GM23338 (cell line): Measurements from ENCODE around the gene AK4.

Source experiments
- CREB1 ChIP-seq: fragments of 250-450 bp; sonication (Bioruptor Pico); IDR thresholded peaks from 2 replicates; pipeline ENCODE4 v1.5.0; 2020; ENCODE audit warnings: low read depth, mild to moderate bottlenecking, moderate library complexity
- EZH2 ChIP-seq: fragments of 200-600 bp; sonication (generic); IDR thresholded peaks from one replicate; pipeline ENCODE4 v1.8.0; 2017; ENCODE audit warnings: antibody characterized with exemption, mild to moderate bottlenecking, low read depth; ENCODE audit not compliant: unreplicated experiment
- EZH2phosphoT487 ChIP-seq: fragments of 200-600 bp; sonication (generic); IDR thresholded peaks from one replicate; pipeline ENCODE4 v1.8.1; 2018; ENCODE audit warnings: antibody characterized with exemption; ENCODE audit not compliant: unreplicated experiment
- JUNB ChIP-seq: IDR thresholded peaks from one replicate; pipeline ENCODE4 v1.6.1; 2016; ENCODE audit warnings: antibody characterized with exemption; ENCODE audit not compliant: unreplicated experiment
- NANOG ChIP-seq: IDR thresholded peaks from 2 replicates; pipeline ENCODE4 v1.6.1; 2016; ENCODE audit warnings: antibody characterized with exemption, borderline replicate concordance
- POLR2AphosphoS5 ChIP-seq: IDR thresholded peaks from 2 replicates; pipeline ENCODE4 v1.6.1; 2016; ENCODE audit warnings: antibody characterized with exemption, low read depth
- STAT1 ChIP-seq: IDR thresholded peaks from one replicate; pipeline ENCODE4 v1.6.1; 2016; ENCODE audit warnings: antibody characterized with exemption; ENCODE audit not compliant: unreplicated experiment
- ZNF114 ChIP-seq: fragments of 250-450 bp; sonication (Bioruptor Pico); IDR thresholded peaks from 2 replicates; pipeline ENCODE4 v1.5.0; 2020; ENCODE audit warnings: mild to moderate bottlenecking, moderate library complexity
- ZNF331 ChIP-seq: fragments of 250-450 bp; sonication (Bioruptor Pico); IDR thresholded peaks from 2 replicates; pipeline ENCODE4 v1.5.0; 2020; ENCODE audit warnings: low read depth, mild to moderate bottlenecking, moderate library complexity
- TF ChIP-seq, protein P1 (sequence below), 2 experiments: fragments of 200-600 bp in 1 of 2; sonication (generic) in 1 of 2; conservative IDR thresholded peaks; 2 replicates each; pipeline versions ENCODE4 v1.5.1 to v1.6.1; 2016 to 2017; ENCODE audit warnings: antibody characterized with exemption in 2 of 2, low read depth in 2 of 2, mild to moderate bottlenecking in 2 of 2, moderate library complexity in 1 of 2
- TF ChIP-seq, protein P2 (sequence below): IDR thresholded peaks from one replicate; pipeline ENCODE4 v1.6.1; 2018; ENCODE audit warnings: antibody characterized with exemption; ENCODE audit not compliant: unreplicated experiment
- TF ChIP-seq, protein P3 (sequence below): IDR thresholded peaks from 2 replicates; pipeline ENCODE4 v1.6.1; 2016; ENCODE audit warnings: antibody characterized with exemption
- TF ChIP-seq, protein P4 (sequence below): fragments of 250-450 bp; sonication (Bioruptor Pico); IDR thresholded peaks from 2 replicates; pipeline ENCODE4 v1.5.0; 2020; ENCODE audit warnings: mild to moderate bottlenecking, moderate library complexity

DNA sequence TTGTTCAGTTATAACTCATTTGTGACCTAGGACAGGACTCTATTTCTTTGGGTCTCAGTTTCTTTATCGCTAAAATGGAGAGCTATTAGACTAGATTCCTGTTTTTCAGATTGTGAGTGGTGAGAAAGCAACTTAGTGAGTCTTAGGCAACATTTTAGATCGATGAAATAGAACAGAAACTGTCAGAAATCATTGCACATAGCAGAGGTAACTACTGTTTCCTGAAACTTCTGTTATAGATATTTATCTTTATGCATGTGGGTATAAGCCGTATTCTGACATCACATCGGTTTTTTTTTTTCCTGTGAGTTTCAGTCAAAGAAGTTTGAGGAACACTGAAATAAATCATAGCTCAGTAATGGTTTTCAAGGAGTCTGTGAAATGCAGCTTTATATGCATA lies 119.3 kb downstream of the AK4 start:
- TF ChIP-seq, protein P1, sequence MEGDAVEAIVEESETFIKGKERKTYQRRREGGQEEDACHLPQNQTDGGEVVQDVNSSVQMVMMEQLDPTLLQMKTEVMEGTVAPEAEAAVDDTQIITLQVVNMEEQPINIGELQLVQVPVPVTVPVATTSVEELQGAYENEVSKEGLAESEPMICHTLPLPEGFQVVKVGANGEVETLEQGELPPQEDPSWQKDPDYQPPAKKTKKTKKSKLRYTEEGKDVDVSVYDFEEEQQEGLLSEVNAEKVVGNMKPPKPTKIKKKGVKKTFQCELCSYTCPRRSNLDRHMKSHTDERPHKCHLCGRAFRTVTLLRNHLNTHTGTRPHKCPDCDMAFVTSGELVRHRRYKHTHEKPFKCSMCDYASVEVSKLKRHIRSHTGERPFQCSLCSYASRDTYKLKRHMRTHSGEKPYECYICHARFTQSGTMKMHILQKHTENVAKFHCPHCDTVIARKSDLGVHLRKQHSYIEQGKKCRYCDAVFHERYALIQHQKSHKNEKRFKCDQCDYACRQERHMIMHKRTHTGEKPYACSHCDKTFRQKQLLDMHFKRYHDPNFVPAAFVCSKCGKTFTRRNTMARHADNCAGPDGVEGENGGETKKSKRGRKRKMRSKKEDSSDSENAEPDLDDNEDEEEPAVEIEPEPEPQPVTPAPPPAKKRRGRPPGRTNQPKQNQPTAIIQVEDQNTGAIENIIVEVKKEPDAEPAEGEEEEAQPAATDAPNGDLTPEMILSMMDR (conservative IDR thresholded peaks at IDR 0.05; ENCODE audit: low read depth in 2 of 2) = no peak
- TF ChIP-seq POLR2AphosphoS5 (no peak), NANOG (no peak), EZH2 (no peak), EZH2phosphoT487 (no peak), JUNB (no peak), CREB1 (CRISPR knock-in tag) (no peak), ZNF114 (CRISPR knock-in tag) (no peak), ZNF331 (CRISPR knock-in tag) (no peak), STAT1 (no peak)
- TF ChIP-seq, protein P2, sequence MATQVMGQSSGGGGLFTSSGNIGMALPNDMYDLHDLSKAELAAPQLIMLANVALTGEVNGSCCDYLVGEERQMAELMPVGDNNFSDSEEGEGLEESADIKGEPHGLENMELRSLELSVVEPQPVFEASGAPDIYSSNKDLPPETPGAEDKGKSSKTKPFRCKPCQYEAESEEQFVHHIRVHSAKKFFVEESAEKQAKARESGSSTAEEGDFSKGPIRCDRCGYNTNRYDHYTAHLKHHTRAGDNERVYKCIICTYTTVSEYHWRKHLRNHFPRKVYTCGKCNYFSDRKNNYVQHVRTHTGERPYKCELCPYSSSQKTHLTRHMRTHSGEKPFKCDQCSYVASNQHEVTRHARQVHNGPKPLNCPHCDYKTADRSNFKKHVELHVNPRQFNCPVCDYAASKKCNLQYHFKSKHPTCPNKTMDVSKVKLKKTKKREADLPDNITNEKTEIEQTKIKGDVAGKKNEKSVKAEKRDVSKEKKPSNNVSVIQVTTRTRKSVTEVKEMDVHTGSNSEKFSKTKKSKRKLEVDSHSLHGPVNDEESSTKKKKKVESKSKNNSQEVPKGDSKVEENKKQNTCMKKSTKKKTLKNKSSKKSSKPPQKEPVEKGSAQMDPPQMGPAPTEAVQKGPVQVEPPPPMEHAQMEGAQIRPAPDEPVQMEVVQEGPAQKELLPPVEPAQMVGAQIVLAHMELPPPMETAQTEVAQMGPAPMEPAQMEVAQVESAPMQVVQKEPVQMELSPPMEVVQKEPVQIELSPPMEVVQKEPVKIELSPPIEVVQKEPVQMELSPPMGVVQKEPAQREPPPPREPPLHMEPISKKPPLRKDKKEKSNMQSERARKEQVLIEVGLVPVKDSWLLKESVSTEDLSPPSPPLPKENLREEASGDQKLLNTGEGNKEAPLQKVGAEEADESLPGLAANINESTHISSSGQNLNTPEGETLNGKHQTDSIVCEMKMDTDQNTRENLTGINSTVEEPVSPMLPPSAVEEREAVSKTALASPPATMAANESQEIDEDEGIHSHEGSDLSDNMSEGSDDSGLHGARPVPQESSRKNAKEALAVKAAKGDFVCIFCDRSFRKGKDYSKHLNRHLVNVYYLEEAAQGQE = no peak
- TF ChIP-seq, protein P3, sequence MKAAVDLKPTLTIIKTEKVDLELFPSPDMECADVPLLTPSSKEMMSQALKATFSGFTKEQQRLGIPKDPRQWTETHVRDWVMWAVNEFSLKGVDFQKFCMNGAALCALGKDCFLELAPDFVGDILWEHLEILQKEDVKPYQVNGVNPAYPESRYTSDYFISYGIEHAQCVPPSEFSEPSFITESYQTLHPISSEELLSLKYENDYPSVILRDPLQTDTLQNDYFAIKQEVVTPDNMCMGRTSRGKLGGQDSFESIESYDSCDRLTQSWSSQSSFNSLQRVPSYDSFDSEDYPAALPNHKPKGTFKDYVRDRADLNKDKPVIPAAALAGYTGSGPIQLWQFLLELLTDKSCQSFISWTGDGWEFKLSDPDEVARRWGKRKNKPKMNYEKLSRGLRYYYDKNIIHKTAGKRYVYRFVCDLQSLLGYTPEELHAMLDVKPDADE = no peak
- TF ChIP-seq, protein P4, sequence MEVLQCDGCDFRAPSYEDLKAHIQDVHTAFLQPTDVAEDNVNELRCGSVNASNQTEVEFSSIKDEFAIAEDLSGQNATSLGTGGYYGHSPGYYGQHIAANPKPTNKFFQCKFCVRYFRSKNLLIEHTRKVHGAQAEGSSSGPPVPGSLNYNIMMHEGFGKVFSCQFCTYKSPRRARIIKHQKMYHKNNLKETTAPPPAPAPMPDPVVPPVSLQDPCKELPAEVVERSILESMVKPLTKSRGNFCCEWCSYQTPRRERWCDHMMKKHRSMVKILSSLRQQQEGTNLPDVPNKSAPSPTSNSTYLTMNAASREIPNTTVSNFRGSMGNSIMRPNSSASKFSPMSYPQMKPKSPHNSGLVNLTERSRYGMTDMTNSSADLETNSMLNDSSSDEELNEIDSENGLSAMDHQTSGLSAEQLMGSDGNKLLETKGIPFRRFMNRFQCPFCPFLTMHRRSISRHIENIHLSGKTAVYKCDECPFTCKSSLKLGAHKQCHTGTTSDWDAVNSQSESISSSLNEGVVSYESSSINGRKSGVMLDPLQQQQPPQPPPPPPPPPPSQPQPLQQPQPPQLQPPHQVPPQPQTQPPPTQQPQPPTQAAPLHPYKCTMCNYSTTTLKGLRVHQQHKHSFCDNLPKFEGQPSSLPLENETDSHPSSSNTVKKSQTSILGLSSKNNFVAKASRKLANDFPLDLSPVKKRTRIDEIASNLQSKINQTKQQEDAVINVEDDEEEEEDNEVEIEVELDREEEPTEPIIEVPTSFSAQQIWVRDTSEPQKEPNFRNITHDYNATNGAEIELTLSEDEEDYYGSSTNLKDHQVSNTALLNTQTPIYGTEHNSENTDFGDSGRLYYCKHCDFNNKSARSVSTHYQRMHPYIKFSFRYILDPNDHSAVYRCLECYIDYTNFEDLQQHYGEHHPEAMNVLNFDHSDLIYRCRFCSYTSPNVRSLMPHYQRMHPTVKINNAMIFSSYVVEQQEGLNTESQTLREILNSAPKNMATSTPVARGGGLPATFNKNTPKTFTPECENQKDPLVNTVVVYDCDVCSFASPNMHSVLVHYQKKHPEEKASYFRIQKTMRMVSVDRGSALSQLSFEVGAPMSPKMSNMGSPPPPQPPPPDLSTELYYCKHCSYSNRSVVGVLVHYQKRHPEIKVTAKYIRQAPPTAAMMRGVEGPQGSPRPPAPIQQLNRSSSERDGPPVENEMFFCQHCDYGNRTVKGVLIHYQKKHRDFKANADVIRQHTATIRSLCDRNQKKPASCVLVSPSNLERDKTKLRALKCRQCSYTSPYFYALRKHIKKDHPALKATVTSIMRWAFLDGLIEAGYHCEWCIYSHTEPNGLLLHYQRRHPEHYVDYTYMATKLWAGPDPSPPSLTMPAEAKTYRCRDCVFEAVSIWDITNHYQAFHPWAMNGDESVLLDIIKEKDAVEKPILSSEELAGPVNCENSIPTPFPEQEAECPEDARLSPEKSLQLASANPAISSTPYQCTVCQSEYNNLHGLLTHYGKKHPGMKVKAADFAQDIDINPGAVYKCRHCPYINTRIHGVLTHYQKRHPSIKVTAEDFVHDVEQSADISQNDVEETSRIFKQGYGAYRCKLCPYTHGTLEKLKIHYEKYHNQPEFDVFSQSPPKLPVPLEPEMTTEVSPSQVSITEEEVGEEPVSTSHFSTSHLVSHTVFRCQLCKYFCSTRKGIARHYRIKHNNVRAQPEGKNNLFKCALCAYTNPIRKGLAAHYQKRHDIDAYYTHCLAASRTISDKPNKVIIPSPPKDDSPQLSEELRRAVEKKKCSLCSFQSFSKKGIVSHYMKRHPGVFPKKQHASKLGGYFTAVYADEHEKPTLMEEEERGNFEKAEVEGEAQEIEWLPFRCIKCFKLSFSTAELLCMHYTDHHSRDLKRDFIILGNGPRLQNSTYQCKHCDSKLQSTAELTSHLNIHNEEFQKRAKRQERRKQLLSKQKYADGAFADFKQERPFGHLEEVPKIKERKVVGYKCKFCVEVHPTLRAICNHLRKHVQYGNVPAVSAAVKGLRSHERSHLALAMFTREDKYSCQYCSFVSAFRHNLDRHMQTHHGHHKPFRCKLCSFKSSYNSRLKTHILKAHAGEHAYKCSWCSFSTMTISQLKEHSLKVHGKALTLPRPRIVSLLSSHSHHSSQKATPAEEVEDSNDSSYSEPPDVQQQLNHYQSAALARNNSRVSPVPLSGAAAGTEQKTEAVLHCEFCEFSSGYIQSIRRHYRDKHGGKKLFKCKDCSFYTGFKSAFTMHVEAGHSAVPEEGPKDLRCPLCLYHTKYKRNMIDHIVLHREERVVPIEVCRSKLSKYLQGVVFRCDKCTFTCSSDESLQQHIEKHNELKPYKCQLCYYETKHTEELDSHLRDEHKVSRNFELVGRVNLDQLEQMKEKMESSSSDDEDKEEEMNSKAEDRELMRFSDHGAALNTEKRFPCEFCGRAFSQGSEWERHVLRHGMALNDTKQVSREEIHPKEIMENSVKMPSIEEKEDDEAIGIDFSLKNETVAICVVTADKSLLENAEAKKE (CRISPR knock-in tag) = no peak
